Esophagus muscularis mucosa (tissue), 3 donors: ENCODE results near the gene TRAPPC12.
"Not testable (repeated sequence)": the region's sequence is repeated elsewhere in the genome, so short reads cannot be mapped to it uniquely, and the experiment has no call there.

Source experiments
- CTCF ChIP-seq, 3 experiments: fragments of 200-600 bp in 2 of 3; fragments of 450-650 bp in 1 of 3; sonication (generic) in 2 of 3; IDR thresholded peaks; one replicate each; pipeline ENCODE4 v1.5.1; 2017 to 2019; ENCODE audit warnings: antibody characterized with exemption in 3 of 3, mild to moderate bottlenecking in 2 of 3, moderate library complexity in 1 of 3
- POLR2A ChIP-seq: fragments of 450-650 bp; IDR thresholded peaks from one replicate; pipeline ENCODE4 v1.6.1; 2017; ENCODE audit warnings: antibody characterized with exemption, moderate library complexity, mild to moderate bottlenecking, low read depth

DNA sequence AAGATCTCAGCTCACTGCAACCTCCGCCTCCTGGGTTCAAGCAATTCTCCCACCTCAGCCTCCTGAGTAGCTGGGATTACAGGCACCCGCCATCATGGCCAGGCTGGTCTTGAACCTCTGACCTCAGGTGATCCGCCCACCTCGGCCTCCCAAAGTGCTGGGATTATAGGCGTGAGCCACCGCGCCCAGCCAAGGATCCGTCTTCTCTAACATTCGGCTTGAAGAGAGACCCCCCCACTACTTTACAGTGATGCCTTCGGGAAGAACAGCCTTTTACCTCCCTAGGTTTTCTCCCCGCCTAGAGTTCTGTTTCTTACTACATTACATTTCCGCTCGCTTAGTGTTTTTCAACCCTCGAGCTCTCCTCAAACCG lies 117.2 kb downstream of the TRAPPC12 start:
- not testable (repeated sequence) for TF ChIP-seq CTCF (IDR thresholded peaks at IDR 0.05); POLR2A
